Measurements from ENCODE around the gene SCN9A.

Gene SCN9A

DNA sequence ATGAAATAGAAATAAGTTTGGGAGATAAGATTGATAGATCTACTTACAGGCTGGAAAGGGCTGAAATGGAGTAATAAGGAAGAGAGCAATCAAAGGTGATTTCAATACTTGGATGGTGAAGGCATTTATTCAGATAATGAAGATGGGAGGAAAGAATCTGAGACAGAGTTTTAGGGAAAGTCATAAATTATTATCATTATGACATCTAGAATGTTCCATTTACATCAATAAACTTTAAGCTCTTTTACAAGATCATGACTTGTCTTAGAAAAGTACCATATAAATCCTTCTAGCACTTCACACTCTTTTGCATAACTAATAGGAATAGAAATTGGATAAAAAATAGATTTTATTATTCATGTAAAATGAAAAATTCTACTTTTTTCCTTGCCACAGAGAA, 2.2 kb downstream of the SCN9A start:
- Mint-ChIP-seq H3K4me1 (peaks cover 9% of the 10 kb centered on the region), H3K27ac (no peak overlapping the region), H3K27me3 (ENCODE audit: low read depth) (peaks cover 57% of the 10 kb centered on the region), H3K36me3 (ENCODE audit: low read depth) (no peaks in the 10 kb centered on the region), H3K4me3 (peak overlapping the region in 2 of 3 experiments; percentile 17 to 26), H3K9me3 (no peaks in the 10 kb centered on the region)
- TF ChIP-seq, protein P1, sequence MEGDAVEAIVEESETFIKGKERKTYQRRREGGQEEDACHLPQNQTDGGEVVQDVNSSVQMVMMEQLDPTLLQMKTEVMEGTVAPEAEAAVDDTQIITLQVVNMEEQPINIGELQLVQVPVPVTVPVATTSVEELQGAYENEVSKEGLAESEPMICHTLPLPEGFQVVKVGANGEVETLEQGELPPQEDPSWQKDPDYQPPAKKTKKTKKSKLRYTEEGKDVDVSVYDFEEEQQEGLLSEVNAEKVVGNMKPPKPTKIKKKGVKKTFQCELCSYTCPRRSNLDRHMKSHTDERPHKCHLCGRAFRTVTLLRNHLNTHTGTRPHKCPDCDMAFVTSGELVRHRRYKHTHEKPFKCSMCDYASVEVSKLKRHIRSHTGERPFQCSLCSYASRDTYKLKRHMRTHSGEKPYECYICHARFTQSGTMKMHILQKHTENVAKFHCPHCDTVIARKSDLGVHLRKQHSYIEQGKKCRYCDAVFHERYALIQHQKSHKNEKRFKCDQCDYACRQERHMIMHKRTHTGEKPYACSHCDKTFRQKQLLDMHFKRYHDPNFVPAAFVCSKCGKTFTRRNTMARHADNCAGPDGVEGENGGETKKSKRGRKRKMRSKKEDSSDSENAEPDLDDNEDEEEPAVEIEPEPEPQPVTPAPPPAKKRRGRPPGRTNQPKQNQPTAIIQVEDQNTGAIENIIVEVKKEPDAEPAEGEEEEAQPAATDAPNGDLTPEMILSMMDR (IDR thresholded peaks at IDR 0.05; ENCODE audit: unreplicated experiment in 3 of 3) = no peak

- H3K4me1 Mint-ChIP-seq = peaks cover 9% of the 10 kb centered on the region
- H3K27me3 Mint-ChIP-seq (ENCODE audit: low read depth) = peaks cover 54% of the 10 kb centered on the region
- TF ChIP-seq, protein P1 (IDR thresholded peaks at IDR 0.05; ENCODE audit: unreplicated experiment in 3 of 3) = no peak
- no peaks in the 10 kb centered on the region for H3K9me3 Mint-ChIP-seq
- H3K27ac Mint-ChIP-seq = no peak overlapping the region
- no peaks in the 10 kb centered on the region for H3K36me3 Mint-ChIP-seq (ENCODE audit: low read depth)
- peak overlapping the region in 2 of 3 experiments; percentile 17 to 26 for H3K4me3 Mint-ChIP-seq
Observed at GRCh38 chr2:166373105-166373504, 2.6 kb downstream of the SCN9A start.

DNA sequence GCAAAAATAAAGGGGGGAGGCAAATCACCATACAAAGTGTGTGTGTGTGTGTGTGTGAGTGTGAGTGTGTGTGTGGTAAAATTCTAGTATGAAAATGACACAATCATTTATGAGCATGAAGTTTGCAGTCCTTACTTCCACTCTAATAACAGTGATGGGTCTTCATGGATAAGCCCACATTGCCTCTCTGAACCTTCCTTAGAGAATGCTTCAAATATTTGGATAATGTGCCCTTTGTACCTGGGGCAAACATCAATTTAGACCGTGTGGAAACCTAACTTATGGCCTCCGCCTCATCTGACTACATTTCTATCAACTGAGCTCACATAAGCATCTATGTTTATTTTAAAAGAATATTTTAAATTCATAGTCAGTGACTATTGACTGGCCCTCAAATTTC, 3.7 kb downstream of the SCN9A start:
- Mint-ChIP-seq H3K9me3 (no peaks in the 10 kb centered on the region), H3K36me3 (ENCODE audit: low read depth) (no peaks in the 10 kb centered on the region), H3K4me3 (no peak overlapping the region), H3K27ac (no peak overlapping the region), H3K27me3 (ENCODE audit: low read depth) (peaks cover 43% of the 10 kb centered on the region), H3K4me1 (peaks cover 9% of the 10 kb centered on the region)
- TF ChIP-seq, protein P1 (IDR thresholded peaks at IDR 0.05; ENCODE audit: unreplicated experiment in 3 of 3) = no peak

- Mint-ChIP-seq H3K27ac (no peak overlapping the region), H3K4me3 (no peak overlapping the region), H3K36me3 (ENCODE audit: low read depth) (no peaks in the 10 kb centered on the region), H3K4me1 (peaks cover 5% of the 10 kb centered on the region), H3K9me3 (no peaks in the 10 kb centered on the region), H3K27me3 (ENCODE audit: low read depth) (peaks cover 3% of the 10 kb centered on the region)
- TF ChIP-seq, protein P1 (IDR thresholded peaks at IDR 0.05; ENCODE audit: unreplicated experiment in 3 of 3) = no peak
Observed at GRCh38 chr2:166365803-166366420, 9.8 kb downstream of the SCN9A start.

DNA sequence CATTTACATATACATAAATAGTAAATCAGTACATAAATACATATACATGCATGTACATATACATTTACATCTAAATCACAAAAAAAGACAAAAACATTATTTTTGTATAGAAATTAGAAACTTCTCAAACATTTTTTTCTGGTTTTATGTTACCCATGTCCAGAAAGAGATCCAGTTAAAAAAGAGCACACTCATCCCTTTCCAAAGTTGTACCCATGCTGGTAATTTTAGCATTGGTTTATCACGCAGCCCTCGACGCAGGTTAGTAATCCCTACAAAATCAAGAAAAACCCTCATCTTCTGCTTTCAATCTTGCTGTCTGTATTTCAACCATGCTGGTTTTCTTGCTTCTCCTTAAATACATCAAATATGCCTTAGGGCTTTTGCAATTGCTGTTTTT, 10.5 kb downstream of the SCN9A start:
- H3K4me1 Mint-ChIP-seq = peaks cover 5% of the 10 kb centered on the region
- TF ChIP-seq, protein P1 (IDR thresholded peaks at IDR 0.05; ENCODE audit: unreplicated experiment in 3 of 3) = no peak
- H3K27ac Mint-ChIP-seq = no peak overlapping the region
- no peaks in the 10 kb centered on the region for H3K9me3 Mint-ChIP-seq
- H3K27me3 Mint-ChIP-seq (ENCODE audit: low read depth) = no peaks in the 10 kb centered on the region
- no peaks in the 10 kb centered on the region for H3K36me3 Mint-ChIP-seq (ENCODE audit: low read depth)
- no peak overlapping the region for H3K4me3 Mint-ChIP-seq

DNA sequence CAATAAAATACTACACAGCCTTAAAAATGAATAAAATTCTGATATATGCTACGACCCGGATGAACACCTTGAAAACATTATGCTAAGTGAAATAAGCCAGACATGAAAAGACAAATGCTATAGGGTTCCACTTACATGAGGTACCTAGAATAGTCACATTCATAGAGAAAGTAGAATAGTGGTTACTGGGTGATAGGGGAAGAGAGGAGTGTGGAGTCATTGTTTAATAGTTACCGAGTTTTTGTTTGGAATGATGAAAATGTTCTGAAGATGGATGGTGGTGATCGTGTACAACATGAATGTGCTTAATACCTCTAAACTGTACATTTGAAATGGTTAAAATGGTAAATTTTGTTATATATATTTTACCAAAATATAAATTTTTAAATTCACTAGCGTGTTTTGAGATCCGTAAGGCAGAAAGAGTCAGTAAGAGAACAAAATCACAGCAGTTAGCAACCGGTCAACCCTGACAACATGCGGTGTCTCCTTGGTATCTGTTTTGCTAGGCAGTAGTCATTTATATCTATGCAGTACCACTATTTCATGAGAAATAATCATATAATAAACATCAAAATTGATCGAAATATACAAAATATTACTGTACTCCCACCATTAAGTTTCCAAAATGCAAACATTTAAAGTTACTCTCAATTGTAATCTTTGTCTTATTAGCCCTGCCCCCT, 11.1 kb downstream of the SCN9A start:
- TF ChIP-seq, protein P1 (IDR thresholded peaks at IDR 0.05; ENCODE audit: unreplicated experiment in 3 of 3) = no peak
- no peaks in the 10 kb centered on the region for H3K27me3 Mint-ChIP-seq (ENCODE audit: low read depth)

More for the DNA sequence above, 11.1 kb downstream of the SCN9A start:
- Mint-ChIP-seq H3K4me3 (no peak overlapping the region), H3K36me3 (ENCODE audit: low read depth) (no peaks in the 10 kb centered on the region), H3K4me1 (peaks cover 5% of the 10 kb centered on the region), H3K27ac (no peak overlapping the region), H3K9me3 (no peaks in the 10 kb centered on the region)

Data from nephron (organoid).